ENCODE results near the gene ANKRD13B.

ANKRD13B gene

DNA sequence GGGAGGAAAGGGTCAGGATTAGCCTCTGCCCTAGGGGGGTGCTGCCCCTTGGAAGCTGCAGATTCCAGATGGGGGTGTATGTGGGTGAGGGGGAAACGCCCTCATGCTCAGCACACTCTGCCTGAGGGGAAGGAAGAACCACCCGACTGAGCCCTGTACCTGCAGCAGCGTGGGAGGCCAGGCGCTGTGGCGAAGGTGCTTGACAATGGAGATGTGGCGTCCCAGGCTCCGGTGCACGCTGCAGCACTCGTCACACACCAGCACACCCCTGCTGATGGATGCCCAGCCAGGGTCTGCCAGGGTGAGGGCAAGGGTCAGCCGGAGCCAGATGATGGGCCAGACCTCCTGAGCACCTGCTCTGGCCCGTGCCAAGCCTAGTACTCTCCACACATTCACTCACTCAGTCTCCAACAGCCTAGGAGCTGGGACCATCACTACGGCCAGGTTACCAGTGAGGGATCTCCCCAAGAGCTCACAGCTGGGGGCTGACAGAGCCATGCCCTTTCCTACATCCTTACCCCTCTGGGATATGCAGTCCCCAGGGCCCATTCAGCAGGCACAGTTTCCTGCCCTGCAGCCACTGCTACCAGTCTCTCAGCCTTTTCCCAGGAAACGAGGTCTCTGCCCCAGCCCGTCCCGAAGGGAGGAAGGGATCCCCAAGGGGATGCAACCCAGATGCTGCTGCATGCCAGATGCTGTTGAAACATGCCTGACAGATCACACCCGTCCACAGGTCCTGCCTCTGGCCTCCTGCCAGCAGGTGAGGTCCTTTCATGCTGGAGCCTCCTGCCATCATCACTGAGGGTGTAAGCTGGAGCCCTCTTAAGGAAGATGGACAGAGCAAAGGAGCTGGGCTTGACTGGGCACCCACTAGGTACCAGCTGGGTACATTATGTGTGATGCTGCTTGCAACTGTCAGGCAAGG is 9.3 kb upstream of the ANKRD13B start:
- no peak for DNase-seq

DNA sequence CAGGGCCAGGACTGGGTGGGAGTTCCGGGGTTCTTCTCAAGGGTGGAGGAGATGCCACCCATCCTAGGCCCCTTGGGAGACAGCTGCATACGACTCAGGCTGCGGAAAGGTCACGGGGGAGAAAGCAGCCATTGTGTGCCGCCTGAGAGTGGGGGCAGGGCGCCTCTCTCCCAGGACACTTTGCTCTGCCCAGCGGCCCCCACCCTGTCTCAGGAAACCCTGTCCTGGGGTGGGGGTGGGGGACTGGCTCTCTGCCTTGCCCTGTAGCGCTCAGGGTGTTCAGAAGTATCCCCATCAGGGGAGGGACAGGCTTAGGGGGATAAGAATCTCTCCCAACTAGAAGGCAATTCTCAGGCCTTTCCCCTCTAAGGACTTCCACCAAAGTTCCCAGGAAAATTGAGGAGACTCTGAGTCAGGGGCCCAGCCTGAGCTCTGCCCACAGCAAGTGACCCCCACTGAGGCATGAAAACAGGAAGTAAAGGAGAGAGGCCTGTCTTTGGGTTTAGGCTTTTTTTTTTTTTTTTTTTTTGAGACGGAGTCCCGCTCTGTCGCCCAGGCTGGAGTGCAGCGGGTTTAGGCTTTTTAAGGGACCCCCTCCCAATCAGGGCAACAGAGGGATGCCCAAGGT is 8.4 kb upstream of the ANKRD13B start:
- no peak for DNase-seq

- DNase-seq, result no peak
Observed at GRCh38 chr17:29585080-29585751, 7.7 kb upstream of the ANKRD13B start.

DNA sequence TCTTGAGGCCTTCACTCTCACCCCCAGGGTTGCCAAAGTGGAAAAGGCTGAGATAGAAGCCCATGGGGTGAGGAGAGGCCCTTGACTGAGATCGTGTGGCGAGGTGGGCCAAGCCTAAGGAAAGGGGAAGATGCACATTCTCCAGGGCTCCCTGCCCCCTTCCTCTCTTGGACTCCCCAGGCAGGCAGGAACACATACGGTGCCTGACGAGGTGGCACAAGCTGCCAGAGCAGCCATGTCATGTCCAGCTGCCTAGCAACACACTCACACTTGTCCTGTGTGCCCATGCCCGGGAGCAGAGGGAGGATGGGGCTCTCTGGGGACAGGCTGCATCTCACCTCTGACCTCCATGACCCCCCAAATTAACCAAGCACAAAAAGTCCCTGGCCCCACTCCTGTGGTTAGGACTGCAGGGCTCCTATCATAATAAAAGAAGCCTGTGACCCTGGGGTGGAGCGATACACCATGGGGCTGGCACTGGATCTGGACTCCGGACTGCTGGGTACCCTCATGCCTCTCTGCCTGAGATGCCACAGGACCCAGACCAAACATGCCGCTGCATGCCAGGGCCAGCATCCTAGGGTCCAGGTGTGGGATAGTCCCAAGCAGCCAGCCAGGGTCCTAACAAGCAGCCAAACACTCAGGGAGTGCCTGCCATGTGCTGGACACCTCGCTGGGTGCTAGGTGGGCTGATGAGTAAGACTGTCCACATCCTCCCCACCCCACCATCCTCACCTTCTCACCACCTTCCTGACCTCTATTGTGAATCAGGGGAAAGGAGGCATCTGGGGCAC is 6.1 kb upstream of the ANKRD13B start:
- DNase-seq, result no peak

DNA sequence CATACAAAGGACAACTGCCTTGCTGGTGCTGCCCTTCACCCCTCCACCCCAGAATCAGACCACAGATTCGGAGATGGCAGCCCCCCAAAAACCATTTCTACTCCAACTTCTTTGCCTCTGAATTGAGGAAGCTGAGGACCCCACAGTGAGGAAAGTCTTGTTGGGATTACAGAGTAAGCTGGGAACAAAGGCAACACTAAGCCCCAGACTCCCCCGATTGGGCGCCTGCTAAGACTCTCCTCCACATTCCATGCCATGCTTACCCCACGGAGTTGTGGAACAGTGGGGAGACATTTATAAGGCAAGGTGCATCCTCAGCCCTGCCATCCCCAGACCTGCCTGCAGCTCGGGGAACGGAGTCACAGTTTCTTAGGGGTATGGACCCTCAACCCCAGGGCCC is 5.3 kb upstream of the ANKRD13B start:
- DNase-seq, result no peak

DNA sequence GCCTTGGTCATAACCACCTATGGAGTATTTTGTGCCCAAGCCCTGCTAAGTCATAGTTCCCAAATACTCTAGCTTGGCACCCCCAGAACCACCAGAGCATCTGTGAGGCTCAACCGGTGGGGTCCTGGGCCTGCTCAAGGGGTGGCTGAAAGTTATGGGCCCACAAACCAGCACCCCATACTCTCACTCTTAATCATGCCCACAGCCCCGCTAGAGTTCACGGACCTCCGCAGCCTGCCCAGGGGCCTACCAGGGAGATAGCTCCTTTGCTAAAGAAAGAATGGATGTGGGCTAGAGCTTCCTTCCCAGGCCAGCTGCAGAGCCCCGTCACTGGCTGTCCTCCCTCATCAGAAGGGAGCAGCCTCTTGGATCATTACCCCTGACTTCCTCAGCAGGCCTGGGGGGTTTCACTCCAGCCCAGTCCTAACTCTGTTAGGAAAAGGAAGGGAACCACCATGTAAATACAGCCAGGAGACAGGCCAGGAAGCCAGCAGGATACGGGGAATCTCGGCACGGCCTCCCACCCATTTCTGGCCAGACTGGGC is 4.8 kb upstream of the ANKRD13B start:
- DNase-seq, result no peak

- DNase-seq, result peak; percentile 18
Observed at GRCh38 chr17:29588562-29589411, 4.1 kb upstream of the ANKRD13B start.

DNA sequence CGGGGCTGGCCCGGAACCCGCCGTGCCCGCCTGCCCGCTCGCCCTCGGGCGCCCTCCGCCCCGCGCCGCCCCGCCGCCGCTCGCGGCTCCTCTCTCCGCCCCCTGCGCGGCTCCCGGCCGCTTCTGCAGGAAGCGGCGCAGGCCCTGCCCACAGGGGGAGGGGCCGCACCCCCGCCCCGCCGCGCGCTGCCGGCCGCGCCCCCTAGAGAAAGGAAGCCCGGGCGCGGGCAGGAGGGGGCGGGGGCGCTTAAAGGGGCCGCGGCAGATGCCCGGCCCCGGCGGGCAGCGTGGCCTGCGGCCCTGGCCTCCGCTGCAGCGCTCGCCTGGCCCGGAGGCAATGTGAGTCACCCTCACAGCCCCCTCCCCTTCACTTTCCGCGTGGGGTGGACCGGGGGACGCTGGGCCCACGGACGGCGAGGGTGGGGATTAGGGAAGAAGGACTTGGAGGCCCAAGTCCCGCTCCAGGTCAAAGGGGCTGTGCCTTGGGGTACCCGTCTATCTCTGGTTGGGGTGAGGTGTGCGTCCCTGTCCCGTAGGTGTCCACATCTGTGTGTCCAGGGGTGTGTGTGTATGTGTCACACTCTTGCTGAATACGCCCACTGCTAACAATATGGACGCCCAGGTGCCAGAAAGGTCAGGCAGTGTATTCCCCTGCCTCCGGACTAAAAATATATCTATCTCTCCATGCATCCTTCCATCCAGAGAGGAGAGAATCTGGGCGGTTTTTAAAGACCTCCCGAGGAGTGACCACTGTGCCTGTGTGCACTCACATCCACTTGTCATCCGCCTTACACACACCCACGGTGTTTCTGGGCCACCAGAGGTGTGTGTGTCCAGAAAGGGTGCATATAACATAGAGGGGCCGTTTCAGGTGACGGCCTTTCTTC is 3.2 kb upstream of the ANKRD13B start, which contains the start of gene GIT1:
Gene GIT1, minus strand, starts transcription at position 125 of the 887 bp plus-strand sequence. CDS start 270 bp downstream, outside the sequence.
- peak; percentile 73 for DNase-seq

- no peak for DNase-seq
Observed at GRCh38 chr17:29590411-29591145, 2.4 kb upstream of the ANKRD13B start.

DNA sequence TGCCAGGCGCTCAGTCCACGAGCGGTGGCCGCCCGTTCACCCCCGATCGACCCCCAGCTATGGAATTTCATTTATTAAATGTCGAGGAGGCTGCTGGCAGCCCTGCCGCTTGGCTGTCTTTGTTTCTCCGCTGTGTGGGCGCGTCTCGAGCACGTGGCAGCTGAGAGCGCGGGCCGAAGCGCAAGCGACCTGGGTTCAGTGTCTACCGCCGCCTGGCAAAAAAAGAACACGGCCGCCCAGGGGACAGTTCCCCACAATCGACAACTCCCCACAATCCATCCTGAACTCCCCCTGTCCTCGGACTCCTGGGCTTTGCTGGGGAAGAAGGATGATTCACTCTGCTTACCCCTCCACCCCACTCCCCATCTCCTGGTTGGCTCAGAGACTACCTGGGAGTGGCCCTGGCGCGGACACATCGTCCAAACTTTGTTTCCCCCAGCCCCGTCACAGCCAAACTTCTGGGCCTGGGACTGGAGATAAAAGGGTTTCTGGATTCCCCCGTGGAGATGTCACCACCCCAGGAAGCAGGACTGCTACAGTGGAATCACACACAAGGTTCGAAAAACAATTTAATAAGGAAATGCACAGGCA is 1.7 kb upstream of the ANKRD13B start:
- no peak for DNase-seq

GRCh38 chr17:29591737-29592608 is 959 bp upstream of the ANKRD13B start:
- peak; percentile 90 for DNase-seq

DNA sequence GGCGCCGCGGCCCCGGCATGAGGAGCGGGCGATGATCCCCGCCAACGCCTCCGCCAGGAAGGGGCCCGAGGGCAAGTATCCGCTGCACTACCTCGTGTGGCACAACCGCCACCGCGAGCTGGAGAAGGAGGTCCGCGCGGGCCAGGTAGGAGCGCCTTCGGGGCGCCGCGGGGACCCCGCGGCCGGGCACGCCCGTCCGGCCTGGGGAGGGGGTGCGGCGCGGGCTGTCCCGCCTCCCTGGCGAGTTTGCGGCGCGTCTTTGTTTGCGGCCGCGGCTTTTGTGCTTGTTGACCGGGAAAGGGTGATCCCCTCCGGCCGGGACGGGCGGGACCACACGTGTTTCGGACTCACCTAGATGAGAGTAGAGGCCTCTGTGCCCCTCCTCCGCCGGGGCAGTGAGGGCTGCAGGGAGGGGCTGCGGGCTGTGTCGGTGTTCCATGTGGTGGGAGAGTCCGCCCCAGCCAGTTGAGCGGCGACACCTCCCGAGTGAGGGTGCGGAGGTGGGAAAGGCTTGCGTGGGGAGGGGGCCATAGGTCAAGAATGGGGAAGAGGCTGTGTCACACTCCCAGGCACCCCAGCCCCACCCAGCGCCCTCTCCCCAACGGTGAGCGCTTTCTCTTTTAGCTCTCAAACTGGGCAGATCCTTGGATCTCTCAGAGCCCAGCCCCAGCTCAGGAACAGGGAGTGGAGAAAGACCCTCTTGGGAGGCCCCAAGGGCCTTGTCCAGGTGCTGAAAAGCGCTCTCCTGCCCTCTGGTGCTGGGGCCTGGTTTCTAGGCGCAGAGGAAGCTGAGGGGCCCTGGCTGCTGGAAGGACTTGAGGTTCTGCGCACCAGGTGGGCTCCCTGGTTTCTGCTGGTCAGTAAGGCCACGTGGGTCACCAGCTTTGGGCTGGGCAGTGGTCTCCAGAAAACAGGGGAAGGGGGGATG is 923 bp downstream of the ANKRD13B start:
- no peak for DNase-seq

- DNase-seq, result no peak
Observed at GRCh38 chr17:29594519-29595090, 1.7 kb downstream of the ANKRD13B start.

DNA sequence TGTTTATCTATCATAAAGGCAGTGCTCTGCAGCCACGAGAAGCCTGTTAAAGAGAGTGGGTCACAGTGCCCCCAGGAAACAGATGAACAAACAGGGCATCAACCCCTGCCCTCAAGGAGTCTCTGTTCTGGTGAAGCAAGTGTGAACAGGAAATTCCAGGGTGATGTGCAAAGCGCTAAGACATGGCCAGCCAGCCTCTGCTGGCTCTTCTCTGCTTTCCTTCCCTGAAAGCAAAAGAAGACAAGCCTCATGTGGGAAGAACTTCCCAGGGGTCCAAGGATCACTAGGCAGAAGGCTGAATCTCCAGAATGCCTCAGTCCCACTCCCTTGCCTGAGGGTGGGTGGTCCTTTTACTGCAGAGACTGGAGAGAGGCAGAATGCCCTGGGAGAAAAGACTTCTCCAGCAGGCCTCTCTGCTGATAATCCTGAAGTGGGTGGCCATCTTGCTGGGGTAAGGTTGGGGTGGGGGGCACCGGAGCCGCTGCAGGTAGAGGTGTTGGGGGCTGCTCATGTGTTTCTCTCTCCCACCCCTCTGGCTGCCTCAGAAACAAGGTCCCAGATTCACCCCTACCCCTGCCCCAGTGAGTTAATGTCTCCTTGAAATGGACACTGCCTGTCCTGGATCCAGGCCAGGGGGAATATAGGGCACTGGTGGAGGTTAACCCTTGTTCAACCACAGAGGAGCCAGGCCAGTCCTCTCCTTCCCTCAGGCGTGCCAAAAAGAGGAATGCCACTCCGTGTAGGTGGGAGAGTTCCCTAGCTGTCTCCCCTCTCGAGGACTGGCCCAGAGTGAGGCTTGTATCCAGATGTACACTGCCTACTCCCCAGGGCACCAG is 2.4 kb downstream of the ANKRD13B start:
- DNase-seq, result no peak

- no peak for DNase-seq
Observed at GRCh38 chr17:29595943-29596774, 3.2 kb downstream of the ANKRD13B start.

Data from NCI-H748 treated with DMSO at 0.1 percent for 48 hours (cell line).